Measurements from ENCODE around the gene SH3BGRL.
"Not testable (repeated sequence)": the region's sequence is repeated elsewhere in the genome, so short reads cannot be mapped to it uniquely, and the experiment has no call there.

The SH3BGRL gene

GRCh38 chrX:81259714-81260395 is 58.0 kb downstream of the SH3BGRL start:
- no peak for DNase-seq (ENCODE audit: low read depth in 2 of 2)

- DNase-seq (ENCODE audit: low read depth in 2 of 2), result no peak
Measured at GRCh38 chrX:81261576-81261975, 59.7 kb downstream of the SH3BGRL start.

GRCh38 chrX:81263059-81263458 is 61.2 kb downstream of the SH3BGRL start:
- DNase-seq (ENCODE audit: low read depth in 2 of 2), result no peak

DNA sequence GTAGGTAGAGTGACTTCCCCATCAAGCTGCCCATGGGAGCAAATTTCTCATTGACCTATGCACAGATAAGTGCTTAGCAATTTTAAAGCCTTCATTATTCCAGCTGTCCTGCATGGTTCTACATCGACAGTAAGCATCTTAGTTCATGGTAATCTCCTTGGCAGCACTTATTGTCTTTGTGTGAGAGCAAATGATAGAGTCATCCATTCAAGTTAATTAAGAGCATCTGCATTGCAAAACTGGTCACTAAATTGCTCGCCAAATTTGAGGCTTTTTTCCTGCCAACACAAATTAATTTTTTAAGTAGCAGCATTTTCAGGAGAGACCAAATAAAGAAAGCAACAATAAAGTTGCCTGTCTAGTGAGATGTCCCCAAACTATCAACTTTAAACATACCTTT is 76.7 kb downstream of the SH3BGRL start:
- no peak for DNase-seq (ENCODE audit: low read depth in 2 of 2)

DNA sequence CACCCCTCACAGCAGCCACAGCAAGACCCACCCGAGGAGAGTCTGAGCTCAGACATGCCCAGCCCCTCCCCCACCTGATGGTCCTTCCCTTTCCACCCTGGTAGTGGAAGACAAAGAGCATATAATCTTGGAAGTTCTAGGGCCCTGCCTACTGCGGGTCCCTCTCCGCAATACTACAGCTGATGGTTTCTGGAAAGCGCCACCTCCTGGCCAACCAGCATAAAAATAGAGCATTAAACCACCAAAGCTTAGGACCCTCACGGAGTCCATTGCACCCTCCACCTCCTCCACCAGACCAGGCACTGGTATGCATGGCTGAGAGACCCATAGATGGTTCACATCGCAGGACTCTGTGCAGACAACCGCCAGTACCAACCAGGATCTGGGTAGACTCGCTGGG is 78.2 kb downstream of the SH3BGRL start:
- DNase-seq (ENCODE audit: low read depth in 2 of 2), result no peak

GRCh38 chrX:81286075-81286474 is 84.2 kb downstream of the SH3BGRL start:
- DNase-seq (ENCODE audit: low read depth in 2 of 2), result no peak

- no peak for DNase-seq (ENCODE audit: low read depth in 2 of 2)
Measured at GRCh38 chrX:81286608-81287007, 84.7 kb downstream of the SH3BGRL start.

GRCh38 chrX:81291996-81292395 is 90.1 kb downstream of the SH3BGRL start:
- DNase-seq (ENCODE audit: low read depth in 2 of 2), result no peak

- DNase-seq (ENCODE audit: low read depth in 2 of 2), result no peak
Measured at GRCh38 chrX:81294101-81294500, 92.2 kb downstream of the SH3BGRL start.

- DNase-seq (ENCODE audit: low read depth in 2 of 2), result no peak
Measured at GRCh38 chrX:81301877-81302276, 100.0 kb downstream of the SH3BGRL start.

DNA sequence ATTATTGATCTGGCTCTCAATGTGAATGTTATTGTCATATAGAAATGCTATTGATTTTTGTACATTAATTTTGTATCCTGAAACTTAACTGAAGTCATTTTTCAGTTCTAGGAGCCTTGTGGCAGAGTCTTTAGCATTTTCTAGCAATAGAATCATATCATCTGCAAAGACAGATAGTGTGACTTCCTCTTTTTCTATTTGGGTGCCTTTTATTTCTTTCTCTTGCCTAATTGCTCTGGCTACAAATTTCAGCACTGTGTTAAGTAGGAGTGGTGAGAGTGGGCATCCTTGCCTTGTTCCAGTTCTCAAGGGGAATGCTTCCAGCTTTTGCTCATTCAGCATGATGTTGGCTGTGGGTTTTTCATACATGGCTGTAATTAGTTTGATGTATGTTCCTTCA is 102.7 kb downstream of the SH3BGRL start:
- no peak for DNase-seq (ENCODE audit: low read depth in 2 of 2)

GRCh38 chrX:81305240-81305639 is 103.3 kb downstream of the SH3BGRL start:
- no peak for DNase-seq (ENCODE audit: low read depth in 2 of 2)

- DNase-seq (ENCODE audit: low read depth in 2 of 2), result no peak
Measured at GRCh38 chrX:81308086-81308829, 106.4 kb downstream of the SH3BGRL start.

DNA sequence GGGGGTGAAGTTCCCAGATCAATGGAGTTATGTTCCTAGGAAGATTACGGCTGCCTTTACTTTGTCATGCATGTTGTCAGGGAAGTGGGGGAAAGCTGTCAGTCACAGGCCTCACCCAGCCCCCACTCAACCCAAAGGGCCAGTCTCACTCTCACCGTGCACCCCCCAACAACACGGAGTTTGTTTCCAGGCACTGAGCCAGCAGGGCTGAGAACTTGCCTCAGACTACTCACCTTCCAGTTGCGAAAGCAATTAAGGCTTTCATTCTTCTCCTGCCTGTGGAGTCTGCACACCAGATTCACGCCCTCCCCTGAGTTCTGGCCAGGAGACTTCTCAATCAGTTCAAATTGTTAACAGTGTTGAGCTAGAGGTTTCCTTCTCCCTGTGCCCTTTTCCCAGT is 114.3 kb downstream of the SH3BGRL start:
- no peak for DNase-seq (ENCODE audit: low read depth in 2 of 2)

DNA sequence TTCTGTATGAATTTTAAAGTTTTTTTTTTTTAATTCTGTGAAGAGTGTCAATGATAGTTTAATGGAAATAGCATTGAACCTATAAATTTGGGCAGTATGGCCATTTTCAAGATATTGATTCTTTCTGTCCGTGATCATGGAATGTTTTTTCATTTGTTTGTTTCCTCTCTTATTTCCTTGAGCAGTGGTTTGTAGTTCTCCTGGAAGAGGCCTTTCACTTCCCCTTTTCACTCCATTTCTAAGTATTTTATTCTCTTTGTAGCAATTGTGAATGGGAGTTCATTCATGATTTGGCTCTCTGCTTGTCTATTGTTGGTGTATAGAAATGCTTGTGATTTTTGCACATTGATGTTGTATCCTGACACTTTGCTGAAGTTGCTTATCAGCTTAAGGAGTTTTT is 129.8 kb downstream of the SH3BGRL start:
- not testable (repeated sequence) for DNase-seq (ENCODE audit: low read depth in 2 of 2)

- no peak for DNase-seq (ENCODE audit: low read depth in 2 of 2)
Measured at GRCh38 chrX:81336455-81337152, 134.7 kb downstream of the SH3BGRL start.

DNA sequence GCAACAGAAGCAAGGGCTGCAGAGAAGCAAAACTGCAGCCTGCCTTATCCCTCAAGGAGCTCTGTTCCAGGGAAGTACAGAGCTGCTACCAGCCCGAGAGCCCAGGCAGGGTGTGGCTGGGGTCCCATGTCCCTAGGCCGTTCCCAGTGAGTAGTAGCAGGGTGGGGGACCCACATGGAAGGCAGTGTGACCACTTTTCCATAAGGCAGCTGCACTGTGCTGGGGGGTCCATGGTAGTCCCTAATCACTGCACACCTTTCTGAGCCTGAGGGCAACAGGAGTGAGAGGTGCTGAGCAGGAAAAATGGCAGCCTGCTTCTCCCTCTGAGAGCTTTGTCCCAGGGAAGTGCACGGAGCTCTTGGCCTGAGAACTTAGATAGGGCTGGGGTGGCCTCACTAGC is 135.9 kb downstream of the SH3BGRL start:
- DNase-seq (ENCODE audit: low read depth in 2 of 2), result no peak

DNA sequence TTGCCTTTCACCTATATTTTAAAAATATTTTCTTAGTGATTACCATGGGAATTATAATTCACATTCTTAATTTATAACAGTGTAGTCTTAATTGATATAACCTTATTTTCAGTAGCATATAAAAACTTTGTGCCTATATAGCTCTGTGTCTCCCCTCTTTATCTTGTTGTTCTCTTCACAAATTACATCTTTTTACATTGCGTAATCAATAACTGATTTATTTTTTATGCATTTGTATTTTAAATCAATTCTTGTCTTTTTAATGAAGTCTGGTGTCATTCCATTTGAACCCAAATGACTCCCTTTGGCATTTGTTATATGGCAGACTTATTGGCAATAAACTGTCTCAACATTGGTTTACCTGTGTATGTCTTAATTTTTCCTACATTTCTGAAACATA is 137.0 kb downstream of the SH3BGRL start:
- DNase-seq (ENCODE audit: low read depth in 2 of 2), result no peak

DNA sequence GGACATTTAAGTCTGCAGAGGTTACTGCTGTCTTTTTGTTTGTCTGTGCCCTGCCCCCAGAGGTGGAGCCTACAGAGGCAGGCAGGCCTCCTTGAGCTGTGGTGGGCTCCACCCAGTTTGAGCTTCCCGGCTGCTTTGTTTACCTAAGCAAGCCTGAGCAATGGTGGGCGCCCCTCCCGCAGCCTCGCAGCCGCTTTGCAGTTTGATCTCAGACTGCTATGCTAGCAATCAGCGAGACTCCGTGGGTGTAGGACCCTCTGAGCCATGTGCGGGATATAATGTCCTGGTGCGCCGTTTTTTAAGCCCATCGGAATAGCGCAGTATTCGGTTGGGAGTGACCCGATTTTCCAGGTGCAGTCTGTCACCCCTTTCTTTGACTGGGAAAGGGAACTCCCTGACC is 143.4 kb downstream of the SH3BGRL start:
- DNase-seq (ENCODE audit: low read depth in 2 of 2), result not testable (repeated sequence)

Data from stimulated activated CD8-positive, alpha-beta memory T cell treated with anti-CD3 and anti-CD28 coated beads, Interleukin-2, amount 100 ng/mL, for 48 hours (primary cell).